GM12878 (cell line): Measurements from ENCODE around the gene ZFP14.

Experiments used
- IKZF2 ChIP-seq, 2 experiments: fragments of 450-650 bp; IDR thresholded peaks; 2 replicates each; pipeline ENCODE4 v1.6.1; 2017; ENCODE audit warnings: mild to moderate bottlenecking in 2 of 2, moderate library complexity in 2 of 2
- TAF1 ChIP-seq: IDR thresholded peaks from 2 replicates; pipeline ENCODE4 v1.6.1; 2011; ENCODE audit warnings: mild to moderate bottlenecking, low read depth, low read length, borderline replicate concordance

GRCh38 chr19:36417752-36418286 lies 38.8 kb upstream of the ZFP14 start:
- TF ChIP-seq IKZF2 (IDR thresholded peaks at IDR 0.05) (no peak), TAF1 (no peak)
